GM23338 (cell line): ENCODE results near the gene ZNF385C. TPM values are rescaled to one million over a fixed set of nuclear protein-coding genes. Genes with fewer than 3 reads are reported as not detected.
A peak's percentile ranks its signal among the peaks of the same experiment; 100 is the strongest.
"Not testable (repeated sequence)": the region's sequence is repeated elsewhere in the genome, so short reads cannot be mapped to it uniquely, and the experiment has no call there.

ENCODE experiments used
- ATAC-seq: fragments of 200-7000 bp; cut with Tn5 transposase; 3 replicates; pipeline ENCODE4 v1.9.1; 2020
- DNase-seq: peaks from one replicate; pipeline ENCODE4 v3.0.0-alpha.2; 2015; ENCODE audit warnings: low spot score
- H2AFZ ChIP-seq: fragments of 200-600 bp; sonication (generic); 2 replicates; pipeline ENCODE4 v1.8.0; 2016; ENCODE audit warnings: antibody characterized with exemption, mild to moderate bottlenecking, moderate library complexity
- H3F3A ChIP-seq: fragments of 200-600 bp; sonication (generic); replicated peaks from 2 replicates; pipeline ENCODE4 v1.8.0; 2017; ENCODE audit warnings: antibody characterized with exemption, mixed run types, low read depth
- H3K27ac ChIP-seq: fragments of 200-600 bp; sonication (generic); 2 replicates; pipeline ENCODE4 v1.6.1; 2016; ENCODE audit warnings: low read depth
- H3K27me3 ChIP-seq: fragments of 200-600 bp; sonication (generic); 2 replicates; pipeline ENCODE4 v1.8.0; 2016; ENCODE audit warnings: mild to moderate bottlenecking, mixed run types, moderate library complexity; ENCODE audit not compliant: insufficient read depth
- H3K36me3 ChIP-seq: fragments of 200-600 bp; sonication (generic); 2 replicates; pipeline ENCODE4 v1.8.0; 2016; ENCODE audit warnings: mild to moderate bottlenecking; ENCODE audit not compliant: insufficient read depth
- H3K4me1 ChIP-seq: fragments of 200-600 bp; sonication (generic); 2 replicates; pipeline ENCODE4 v1.8.0; 2016; ENCODE audit warnings: mild to moderate bottlenecking, moderate library complexity; ENCODE audit not compliant: insufficient read depth
- H3K4me2 ChIP-seq: fragments of 200-600 bp; sonication (generic); 2 replicates; pipeline ENCODE4 v1.7.1; 2017; ENCODE audit warnings: mixed run types
- H3K4me3 ChIP-seq: fragments of 200-600 bp; sonication (generic); 2 replicates; pipeline ENCODE4 v1.6.1; 2016; ENCODE audit warnings: mixed run types
- H3K79me2 ChIP-seq: fragments of 200-600 bp; sonication (generic); replicated peaks from 2 replicates; pipeline ENCODE4 v1.8.0; 2017; ENCODE audit warnings: mild to moderate bottlenecking; ENCODE audit not compliant: insufficient read depth
- H3K9me2 ChIP-seq: fragments of 200-600 bp; sonication (generic); 2 replicates; pipeline ENCODE4 v1.8.0; 2017; ENCODE audit not compliant: insufficient read depth
- H4K20me1 ChIP-seq: fragments of 200-600 bp; sonication (generic); replicated peaks from 2 replicates; pipeline ENCODE4 v1.8.0; 2017; ENCODE audit warnings: mild to moderate bottlenecking; ENCODE audit not compliant: insufficient read depth
- H3K27ac Mint-ChIP-seq: 2 replicates; pipeline ENCODE4 v1.8.0; 2020; ENCODE audit warnings: inconsistent platforms, mild to moderate bottlenecking, moderate library complexity, mixed read lengths
- H3K27me3 Mint-ChIP-seq: 3 replicates; pipeline ENCODE4 v1.8.0; 2022; ENCODE audit warnings: low read depth, mild to moderate bottlenecking, moderate library complexity, mixed read lengths, inconsistent platforms; ENCODE audit not compliant: insufficient read depth, poor library complexity
- H3K36me3 Mint-ChIP-seq: 3 replicates; pipeline ENCODE4 v1.8.0; 2021; ENCODE audit warnings: low read depth, mild to moderate bottlenecking, inconsistent platforms, moderate library complexity, mixed read lengths
- H3K4me1 Mint-ChIP-seq: 3 replicates; pipeline ENCODE4 v1.8.0; 2020; ENCODE audit warnings: mild to moderate bottlenecking, inconsistent platforms, mixed read lengths
- H3K4me3 Mint-ChIP-seq: 3 replicates; pipeline ENCODE4 v1.8.0; 2021; ENCODE audit warnings: moderate library complexity, mild to moderate bottlenecking, inconsistent platforms, mixed read lengths
- H3K9me3 Mint-ChIP-seq: 3 replicates; pipeline ENCODE4 v1.8.0; 2020; ENCODE audit warnings: moderate library complexity, mild to moderate bottlenecking, inconsistent platforms, mixed read lengths
- CREB1 ChIP-seq: fragments of 250-450 bp; sonication (Bioruptor Pico); IDR thresholded peaks from 2 replicates; pipeline ENCODE4 v1.5.0; 2020; ENCODE audit warnings: low read depth, mild to moderate bottlenecking, moderate library complexity
- EZH2 ChIP-seq: fragments of 200-600 bp; sonication (generic); IDR thresholded peaks from one replicate; pipeline ENCODE4 v1.8.0; 2017; ENCODE audit warnings: antibody characterized with exemption, mild to moderate bottlenecking, low read depth; ENCODE audit not compliant: unreplicated experiment
- POLR2AphosphoS5 ChIP-seq: IDR thresholded peaks from 2 replicates; pipeline ENCODE4 v1.6.1; 2016; ENCODE audit warnings: antibody characterized with exemption, low read depth
- REST ChIP-seq: IDR thresholded peaks from one replicate; pipeline ENCODE4 v1.6.1; 2018; ENCODE audit warnings: antibody characterized with exemption; ENCODE audit not compliant: unreplicated experiment
- STAT1 ChIP-seq: IDR thresholded peaks from one replicate; pipeline ENCODE4 v1.6.1; 2016; ENCODE audit warnings: antibody characterized with exemption; ENCODE audit not compliant: unreplicated experiment
- ZNF114 ChIP-seq: fragments of 250-450 bp; sonication (Bioruptor Pico); IDR thresholded peaks from 2 replicates; pipeline ENCODE4 v1.5.0; 2020; ENCODE audit warnings: mild to moderate bottlenecking, moderate library complexity
- ZNF331 ChIP-seq: fragments of 250-450 bp; sonication (Bioruptor Pico); IDR thresholded peaks from 2 replicates; pipeline ENCODE4 v1.5.0; 2020; ENCODE audit warnings: low read depth, mild to moderate bottlenecking, moderate library complexity
- polyA plus RNA-seq: library from polyadenylated mRNA; unstranded; fragments of >200 nt; fragmentation: Nextera tagmentation; extraction: Ambion mirVana; gene quantifications from 2 replicates; pipeline ENCODE4 v1.2.1, GENCODE V29; 2016
- total RNA-seq: library from RNA; depleted of rRNA; stranded (reverse); fragments of >200 nt; shearing (Covaris generic); gene quantifications from 2 replicates; pipeline ENCODE4 v1.2.3, GENCODE V29; 2014
- TF ChIP-seq, protein P1 (sequence below), 2 experiments: fragments of 200-600 bp in 1 of 2; sonication (generic) in 1 of 2; conservative IDR thresholded peaks; 2 replicates each; pipeline versions ENCODE4 v1.5.1 to v1.6.1; 2016 to 2017; ENCODE audit warnings: antibody characterized with exemption in 2 of 2, low read depth in 2 of 2, mild to moderate bottlenecking in 2 of 2, moderate library complexity in 1 of 2

Gene ZNF385C
- total and polyA plus RNA-seq, 2 experiments from 2014 or later, result 1.9 to 3.1 TPM

GRCh38 chr17:42141382-42141781 lies 43.1 kb upstream of the ZNF385C start:
- peaks cover 91% of the 10 kb centered on the region for H3K79me2 ChIP-seq
- peaks cover 9% of the 10 kb centered on the region; the same call in 2 of the 3 replicates for H3K36me3 Mint-ChIP-seq
- ATAC-seq (no peak), DNase-seq (no peak)
- H4K20me1 ChIP-seq, result peaks cover 20% of the 10 kb centered on the region
- no peaks in the 10 kb centered on the region for H3K27me3 Mint-ChIP-seq
- H2AFZ ChIP-seq, result no peak overlapping the region
- no peaks in the 10 kb centered on the region for H3F3A ChIP-seq
- no peak overlapping the region for H3K27ac Mint-ChIP-seq
- H3K9me2 ChIP-seq, result no peaks in the 10 kb centered on the region
- TF ChIP-seq, protein P1, sequence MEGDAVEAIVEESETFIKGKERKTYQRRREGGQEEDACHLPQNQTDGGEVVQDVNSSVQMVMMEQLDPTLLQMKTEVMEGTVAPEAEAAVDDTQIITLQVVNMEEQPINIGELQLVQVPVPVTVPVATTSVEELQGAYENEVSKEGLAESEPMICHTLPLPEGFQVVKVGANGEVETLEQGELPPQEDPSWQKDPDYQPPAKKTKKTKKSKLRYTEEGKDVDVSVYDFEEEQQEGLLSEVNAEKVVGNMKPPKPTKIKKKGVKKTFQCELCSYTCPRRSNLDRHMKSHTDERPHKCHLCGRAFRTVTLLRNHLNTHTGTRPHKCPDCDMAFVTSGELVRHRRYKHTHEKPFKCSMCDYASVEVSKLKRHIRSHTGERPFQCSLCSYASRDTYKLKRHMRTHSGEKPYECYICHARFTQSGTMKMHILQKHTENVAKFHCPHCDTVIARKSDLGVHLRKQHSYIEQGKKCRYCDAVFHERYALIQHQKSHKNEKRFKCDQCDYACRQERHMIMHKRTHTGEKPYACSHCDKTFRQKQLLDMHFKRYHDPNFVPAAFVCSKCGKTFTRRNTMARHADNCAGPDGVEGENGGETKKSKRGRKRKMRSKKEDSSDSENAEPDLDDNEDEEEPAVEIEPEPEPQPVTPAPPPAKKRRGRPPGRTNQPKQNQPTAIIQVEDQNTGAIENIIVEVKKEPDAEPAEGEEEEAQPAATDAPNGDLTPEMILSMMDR (conservative IDR thresholded peaks at IDR 0.05; ENCODE audit: low read depth in 2 of 2), result no peak
- TF ChIP-seq ZNF331 (CRISPR knock-in tag), result no peak
- TF ChIP-seq ZNF114, result no peak
- TF ChIP-seq CREB1 (CRISPR knock-in tag), result no peak
- H3K4me1 ChIP-seq, result peaks cover 2% of the 10 kb centered on the region
- no peak overlapping the region for H3K4me3 Mint-ChIP-seq
- no peaks in the 10 kb centered on the region for H3K27me3 ChIP-seq
- no peak overlapping the region for H3K4me3 ChIP-seq
- no peak overlapping the region; the same call in 1 of the 2 replicates for H3K27ac ChIP-seq
- H3K36me3 ChIP-seq, result no peaks in the 10 kb centered on the region
- H3K4me1 Mint-ChIP-seq, result peaks cover 3% of the 10 kb centered on the region; the same call in 1 of the 3 replicates
- no peaks in the 10 kb centered on the region for H3K9me3 Mint-ChIP-seq
- no peak overlapping the region for H3K4me2 ChIP-seq

- H3K4me1 ChIP-seq, H3K9me3 Mint-ChIP-seq, DNase-seq, ATAC-seq, H3K4me1 Mint-ChIP-seq, H3K4me3 ChIP-seq, H3K4me3 Mint-ChIP-seq, H3K27me3 ChIP-seq, H3K27me3 Mint-ChIP-seq, H3K36me3 Mint-ChIP-seq, H3K27ac ChIP-seq, H3F3A ChIP-seq, H3K36me3 ChIP-seq, H3K4me2 ChIP-seq, H3K9me2 ChIP-seq, H2AFZ ChIP-seq, H3K27ac Mint-ChIP-seq: not testable (repeated sequence)
- peaks cover 87% of the 10 kb centered on the region for H3K79me2 ChIP-seq
- peaks cover 20% of the 10 kb centered on the region for H4K20me1 ChIP-seq
These were observed 42.4 kb upstream of the ZNF385C start for GRCh38 chr17:42140690-42141089.

- peaks cover 5% of the 10 kb centered on the region for H3K36me3 Mint-ChIP-seq
- Histone ChIP-seq H4K20me1 (peaks cover 27% of the 10 kb centered on the region; the same call in 1 of the 2 replicates), H3F3A (0 out of 2 replicates have a peak, but pooled peaks cover 4% of the 10 kb centered on the region), H3K36me3 (no peaks in the 10 kb centered on the region), H3K4me3 (no peak overlapping the region), H3K79me2 (peaks cover 87% of the 10 kb centered on the region), H3K4me1 (peaks cover 7% of the 10 kb centered on the region), H3K9me2 (no peaks in the 10 kb centered on the region), H3K27ac (0 out of 2 replicates have a peak overlapping the region, but pooled peaks have one; percentile 55), H2AFZ (no peak overlapping the region), H3K27me3 (no peaks in the 10 kb centered on the region), H3K4me2 (no peak overlapping the region)
- no peak for TF ChIP-seq EZH2
- TF ChIP-seq POLR2AphosphoS5, result no peak
- TF ChIP-seq STAT1, result no peak
- no peak for TF ChIP-seq ZNF331 (CRISPR knock-in tag)
- no peak for TF ChIP-seq REST
- no peak overlapping the region for H3K27ac Mint-ChIP-seq
- H3K4me3 Mint-ChIP-seq, result no peak overlapping the region
- no peak for DNase-seq
- ATAC-seq, result peak; percentile 58
- H3K4me1 Mint-ChIP-seq, result peaks cover 14% of the 10 kb centered on the region
- H3K27me3 Mint-ChIP-seq, result peaks cover 3% of the 10 kb centered on the region
- H3K9me3 Mint-ChIP-seq, result no peaks in the 10 kb centered on the region
These were observed 40.6 kb upstream of the ZNF385C start for GRCh38 chr17:42138749-42139492.
